Measurements from ENCODE around the gene ERI3. TPM values are rescaled to one million over a fixed set of nuclear protein-coding genes. Genes with fewer than 3 reads are reported as not detected.

Gene ERI3
- polyA plus RNA-seq, 1 donor from 2014 or later = 92.5 TPM

DNA sequence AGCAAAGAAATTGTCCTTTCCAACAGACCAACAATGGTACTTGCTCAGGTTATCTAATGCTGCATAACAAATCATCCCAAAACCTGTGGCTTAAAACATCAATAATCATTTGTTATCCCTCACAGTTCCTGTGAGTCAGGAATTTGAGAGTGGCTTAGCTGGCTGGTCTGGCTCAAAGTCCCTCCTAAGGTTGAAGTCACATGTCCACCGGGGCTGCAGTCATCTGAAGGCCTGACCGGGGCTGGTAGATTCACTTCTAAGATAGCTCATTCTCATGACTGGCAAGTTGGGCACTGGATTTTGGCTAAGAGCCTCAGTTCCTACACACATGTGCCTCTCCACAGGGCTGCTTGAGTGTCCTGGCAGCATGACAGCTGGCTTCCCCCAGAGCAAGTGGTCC, 16.9 kb downstream of the ERI3 start:
- no peak overlapping the region for H3K4me3 ChIP-seq (ENCODE audit: low read length)
- H3K36me3 ChIP-seq (ENCODE audit: insufficient read depth, low read length) = no peaks in the 10 kb centered on the region
- H3K27ac ChIP-seq (ENCODE audit: low read length) = no peak overlapping the region
- H3K9ac ChIP-seq (ENCODE audit: low read length) = no peak overlapping the region
- no peaks in the 10 kb centered on the region for H3K79me2 ChIP-seq (replicated peaks; ENCODE audit: insufficient read depth, low read length)
- H3K27me3 ChIP-seq (ENCODE audit: insufficient read depth, low read depth, low read length) = no peaks in the 10 kb centered on the region
- H3K9me3 ChIP-seq (ENCODE audit: low read length) = no peaks in the 10 kb centered on the region
- H3K4me2 ChIP-seq (ENCODE audit: low read length) = no peak overlapping the region
- TF ChIP-seq POLR2AphosphoS5 (IDR thresholded peaks at IDR 0.05) (no peak), RAD21 (conservative IDR thresholded peaks at IDR 0.05) (no peak), EP300 (conservative IDR thresholded peaks at IDR 0.05; ENCODE audit: poor library complexity, severe bottlenecking) (no peak), EZH2 (IDR thresholded peaks at IDR 0.05; ENCODE audit: borderline replicate concordance, insufficient read depth, low read length, poor library complexity, severe bottlenecking) (no peak), MXI1 (conservative IDR thresholded peaks at IDR 0.05; ENCODE audit: poor library complexity, severe bottlenecking) (no peak), CTCF (IDR thresholded peaks at IDR 0.05; ENCODE audit: poor library complexity, severe bottlenecking) (no peak), TAF1 (IDR thresholded peaks at IDR 0.05; ENCODE audit: low read depth) (no peak), SMC3 (conservative IDR thresholded peaks at IDR 0.05; ENCODE audit: poor library complexity) (no peak)
- TF ChIP-seq, protein P1, sequence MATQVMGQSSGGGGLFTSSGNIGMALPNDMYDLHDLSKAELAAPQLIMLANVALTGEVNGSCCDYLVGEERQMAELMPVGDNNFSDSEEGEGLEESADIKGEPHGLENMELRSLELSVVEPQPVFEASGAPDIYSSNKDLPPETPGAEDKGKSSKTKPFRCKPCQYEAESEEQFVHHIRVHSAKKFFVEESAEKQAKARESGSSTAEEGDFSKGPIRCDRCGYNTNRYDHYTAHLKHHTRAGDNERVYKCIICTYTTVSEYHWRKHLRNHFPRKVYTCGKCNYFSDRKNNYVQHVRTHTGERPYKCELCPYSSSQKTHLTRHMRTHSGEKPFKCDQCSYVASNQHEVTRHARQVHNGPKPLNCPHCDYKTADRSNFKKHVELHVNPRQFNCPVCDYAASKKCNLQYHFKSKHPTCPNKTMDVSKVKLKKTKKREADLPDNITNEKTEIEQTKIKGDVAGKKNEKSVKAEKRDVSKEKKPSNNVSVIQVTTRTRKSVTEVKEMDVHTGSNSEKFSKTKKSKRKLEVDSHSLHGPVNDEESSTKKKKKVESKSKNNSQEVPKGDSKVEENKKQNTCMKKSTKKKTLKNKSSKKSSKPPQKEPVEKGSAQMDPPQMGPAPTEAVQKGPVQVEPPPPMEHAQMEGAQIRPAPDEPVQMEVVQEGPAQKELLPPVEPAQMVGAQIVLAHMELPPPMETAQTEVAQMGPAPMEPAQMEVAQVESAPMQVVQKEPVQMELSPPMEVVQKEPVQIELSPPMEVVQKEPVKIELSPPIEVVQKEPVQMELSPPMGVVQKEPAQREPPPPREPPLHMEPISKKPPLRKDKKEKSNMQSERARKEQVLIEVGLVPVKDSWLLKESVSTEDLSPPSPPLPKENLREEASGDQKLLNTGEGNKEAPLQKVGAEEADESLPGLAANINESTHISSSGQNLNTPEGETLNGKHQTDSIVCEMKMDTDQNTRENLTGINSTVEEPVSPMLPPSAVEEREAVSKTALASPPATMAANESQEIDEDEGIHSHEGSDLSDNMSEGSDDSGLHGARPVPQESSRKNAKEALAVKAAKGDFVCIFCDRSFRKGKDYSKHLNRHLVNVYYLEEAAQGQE (IDR thresholded peaks at IDR 0.05; ENCODE audit: borderline replicate concordance) = no peak
- H3F3A ChIP-seq (ENCODE audit: insufficient read depth, low read length, poor library complexity, severe bottlenecking) = no peaks in the 10 kb centered on the region
- H2AFZ ChIP-seq (ENCODE audit: low read depth, low read length) = no peak overlapping the region
- H3K9me2 ChIP-seq (ENCODE audit: insufficient read depth, low read length) = no peaks in the 10 kb centered on the region
- no peaks in the 10 kb centered on the region for H4K20me1 ChIP-seq (ENCODE audit: insufficient read depth)

GRCh38 chr1:44336668-44337067, 18.4 kb downstream of the ERI3 start:
- Histone ChIP-seq H3K4me2 (ENCODE audit: low read length) (no peak overlapping the region), H3K27me3 (ENCODE audit: insufficient read depth, low read depth, low read length) (no peaks in the 10 kb centered on the region), H3K4me3 (ENCODE audit: low read length) (no peak overlapping the region), H4K20me1 (ENCODE audit: insufficient read depth) (no peaks in the 10 kb centered on the region), H3K79me2 (replicated peaks; ENCODE audit: insufficient read depth, low read length) (no peaks in the 10 kb centered on the region), H3K27ac (ENCODE audit: low read length) (no peak overlapping the region), H3K9ac (ENCODE audit: low read length) (no peak overlapping the region), H2AFZ (ENCODE audit: low read depth, low read length) (no peak overlapping the region), H3F3A (ENCODE audit: insufficient read depth, low read length, poor library complexity, severe bottlenecking) (no peaks in the 10 kb centered on the region), H3K9me2 (ENCODE audit: insufficient read depth, low read length) (no peaks in the 10 kb centered on the region), H3K9me3 (ENCODE audit: low read length) (no peaks in the 10 kb centered on the region), H3K36me3 (ENCODE audit: insufficient read depth, low read length) (no peaks in the 10 kb centered on the region)
- TF ChIP-seq TAF1 (IDR thresholded peaks at IDR 0.05; ENCODE audit: low read depth) (no peak), MXI1 (conservative IDR thresholded peaks at IDR 0.05; ENCODE audit: poor library complexity, severe bottlenecking) (no peak), CTCF (IDR thresholded peaks at IDR 0.05; ENCODE audit: poor library complexity, severe bottlenecking) (no peak), EP300 (conservative IDR thresholded peaks at IDR 0.05; ENCODE audit: poor library complexity, severe bottlenecking) (no peak)
